Hepatic stellate cell (primary cell): ENCODE measurements around the gene FBXL5.

Experiments
- DNase-seq: peaks from one replicate; pipeline ENCODE4 v3.0.0; 2011; ENCODE audit warnings: low spot score

FBXL5 gene

DNA sequence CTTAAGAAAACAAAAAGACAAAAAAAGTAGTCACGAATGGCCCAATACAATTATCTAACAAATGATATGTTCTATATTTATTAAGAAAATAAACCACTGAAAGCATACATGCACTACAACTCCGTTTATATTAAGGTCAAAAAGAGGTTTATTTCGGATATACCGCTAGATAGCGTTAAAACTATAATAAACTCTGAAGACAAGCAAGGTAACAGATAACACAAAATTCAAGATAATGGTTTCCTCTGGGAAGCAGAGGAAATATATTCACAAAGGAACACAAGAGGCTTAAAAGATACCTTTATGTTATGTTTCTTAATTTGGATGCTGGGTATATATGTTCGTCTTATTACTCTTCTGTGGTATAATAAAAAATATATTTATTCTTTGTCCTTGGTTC, 21.7 kb upstream of the FBXL5 start:
- DNase-seq: no peak

DNA sequence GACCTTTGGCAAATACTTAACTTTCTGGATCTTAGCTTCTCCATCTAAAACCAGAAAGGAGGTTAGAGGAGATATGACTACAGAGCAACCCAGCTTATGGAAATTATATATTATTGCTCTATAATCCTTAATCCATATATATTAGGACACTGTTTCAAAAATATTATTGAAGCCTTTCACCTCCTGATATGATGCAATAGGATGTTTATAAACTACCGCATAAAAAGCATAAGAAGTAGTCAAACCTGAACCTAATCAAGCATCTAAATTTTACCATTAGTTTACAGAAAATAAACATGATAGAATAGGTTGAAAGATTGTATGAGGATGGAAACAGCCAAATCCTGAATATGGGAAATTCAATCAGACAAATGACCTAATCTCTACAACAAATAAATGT, 20.9 kb upstream of the FBXL5 start:
- no peak for DNase-seq

DNA sequence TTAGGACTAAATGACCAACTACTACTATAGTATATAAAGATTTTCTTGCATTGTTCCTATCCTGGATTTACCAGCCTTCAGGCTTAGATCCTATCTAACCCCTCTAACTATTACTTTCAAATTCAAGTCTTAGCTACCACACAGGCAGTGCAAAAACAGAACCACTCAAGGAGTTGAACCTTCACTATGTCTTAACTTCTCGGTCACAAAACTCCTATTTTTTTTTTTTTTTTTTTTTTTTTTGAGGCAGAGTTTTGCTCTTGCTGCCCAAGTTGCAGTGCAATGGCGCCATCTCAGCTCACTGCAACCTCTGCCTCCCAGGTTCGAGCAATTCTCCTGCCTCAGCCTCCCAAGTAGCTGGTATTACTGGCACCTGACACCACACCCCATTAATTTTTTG, 20.2 kb upstream of the FBXL5 start:
- no peak for DNase-seq

DNA sequence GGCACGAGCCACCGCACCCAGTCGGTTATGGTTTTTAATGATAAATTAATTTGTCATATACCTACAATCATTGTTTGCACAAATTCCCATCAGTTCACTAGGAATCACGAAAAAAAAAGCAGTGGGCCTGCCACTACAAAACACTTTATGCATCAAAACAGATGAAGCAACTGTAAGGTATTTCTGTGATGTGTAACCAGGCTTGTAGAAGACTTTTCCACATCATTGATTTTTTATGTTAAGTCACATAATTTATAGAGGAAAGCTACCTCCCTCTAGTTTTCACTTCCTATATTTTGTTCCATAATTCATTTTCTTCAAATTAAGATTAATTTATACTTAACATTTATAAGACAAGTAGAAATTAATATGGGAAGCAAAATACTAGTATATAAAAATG, 19.8 kb upstream of the FBXL5 start:
- no peak for DNase-seq

DNA sequence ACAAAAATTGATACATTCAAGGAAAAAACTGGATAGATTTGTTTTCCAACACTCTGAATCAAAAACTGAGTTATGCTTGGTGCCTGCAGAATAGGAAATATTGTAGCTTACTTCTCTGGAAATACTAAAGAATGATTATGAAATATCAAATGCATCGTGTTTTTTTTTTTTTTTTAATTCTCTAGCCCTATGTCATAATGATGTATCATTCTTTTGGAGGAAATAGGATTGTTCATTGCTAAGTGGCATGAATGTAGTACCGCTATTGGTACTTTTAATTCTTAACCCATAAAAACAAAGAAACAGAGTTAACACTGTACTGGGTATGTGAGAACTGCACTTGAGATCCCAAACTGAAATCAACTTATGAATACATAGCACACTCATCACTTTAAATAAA, 18.9 kb upstream of the FBXL5 start:
- no peak for DNase-seq

DNA sequence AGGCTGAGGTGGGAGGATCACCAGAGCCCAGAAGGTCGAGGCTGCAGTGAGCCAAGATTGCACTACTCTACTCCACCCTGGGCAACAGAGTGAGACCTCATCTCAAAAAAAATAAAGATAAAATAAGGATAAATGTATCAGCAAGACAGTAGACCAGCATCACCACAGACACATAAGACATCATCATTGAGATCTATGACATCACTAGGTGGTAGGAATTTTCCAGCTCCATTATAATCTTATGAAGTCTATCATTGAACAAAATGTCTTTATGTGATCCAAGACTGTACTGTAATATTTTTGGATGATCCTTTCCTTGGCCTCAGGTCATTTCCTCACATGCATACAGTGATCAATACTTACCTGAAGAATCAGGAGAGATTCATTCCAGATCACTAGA, 18.2 kb upstream of the FBXL5 start:
- no peak for DNase-seq

DNA sequence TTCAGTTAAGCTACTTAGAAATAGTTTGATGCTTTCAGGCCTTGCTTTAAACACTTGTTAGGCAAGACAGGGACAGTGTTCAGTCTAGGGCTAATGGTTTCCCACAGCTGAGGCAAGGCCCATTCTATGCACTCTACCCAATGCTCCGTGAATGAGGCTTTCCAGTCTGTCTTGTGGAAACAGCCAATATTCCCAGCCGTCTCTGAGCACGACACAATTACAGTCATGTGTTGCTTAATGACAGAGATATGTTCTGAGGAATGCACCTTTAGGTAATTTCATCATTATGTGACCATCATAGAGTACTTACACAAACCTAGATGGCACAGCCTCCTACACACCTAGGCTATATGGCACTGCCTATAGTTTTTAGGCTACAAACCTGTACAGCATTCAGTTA, 16.9 kb upstream of the FBXL5 start:
- no peak for DNase-seq

DNA sequence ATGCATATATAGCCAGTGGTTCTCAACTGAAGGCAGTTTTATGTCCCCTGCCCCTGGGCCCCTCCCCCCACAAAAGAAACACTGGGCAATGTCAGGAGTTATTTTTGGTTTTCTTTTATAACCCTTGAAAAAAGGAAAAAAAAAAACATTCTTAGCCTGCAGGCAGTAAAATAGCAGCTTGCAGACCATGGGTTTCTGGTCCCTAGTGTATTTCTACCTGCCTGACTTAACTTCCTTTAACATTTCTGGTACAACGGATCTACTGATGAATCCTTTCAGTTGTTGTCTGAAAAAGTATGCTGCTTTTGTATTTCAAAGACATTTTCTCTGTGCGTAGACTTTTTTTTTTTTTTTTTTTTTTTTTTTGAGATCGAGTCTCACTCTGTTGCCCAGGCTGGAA, 15.4 kb upstream of the FBXL5 start:
- no peak for DNase-seq

DNA sequence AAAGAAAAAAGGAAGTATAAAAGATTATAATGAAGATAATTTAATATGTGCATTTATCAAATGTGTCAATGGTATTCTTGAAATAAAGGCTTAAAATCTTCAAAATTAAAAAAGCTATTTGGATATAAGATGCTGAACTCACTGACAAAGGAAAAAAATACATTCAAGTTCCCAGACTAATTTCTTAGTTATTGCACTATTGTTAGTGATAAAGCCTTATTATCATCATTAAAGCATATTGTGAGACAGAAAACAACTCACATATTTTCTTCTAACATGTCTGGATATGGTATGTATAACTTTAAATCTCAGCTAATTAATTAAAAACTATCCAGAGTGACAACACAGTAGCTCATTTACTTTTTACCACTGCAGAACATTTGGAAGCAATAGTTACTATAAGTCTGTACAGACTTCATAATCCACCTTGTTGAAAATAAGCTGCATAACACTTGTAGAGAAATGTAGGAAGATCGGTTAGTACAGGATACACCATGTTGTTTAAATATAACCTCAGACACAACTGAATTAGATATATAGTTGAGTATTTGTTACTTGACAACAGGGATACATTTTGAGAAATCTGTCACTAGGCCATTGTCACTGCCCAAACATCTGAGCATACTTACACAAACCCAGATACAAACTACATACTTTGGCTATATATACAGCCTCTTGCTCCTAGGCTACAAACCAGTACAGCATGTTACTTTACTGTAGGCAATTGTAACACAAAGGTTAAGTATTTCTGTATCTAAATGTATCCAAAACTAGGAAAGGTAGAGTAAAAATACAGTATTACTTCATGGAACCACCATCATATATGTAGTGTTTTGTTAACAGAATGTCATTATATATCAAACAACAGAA, 13.6 kb upstream of the FBXL5 start:
- DNase-seq: no peak

DNA sequence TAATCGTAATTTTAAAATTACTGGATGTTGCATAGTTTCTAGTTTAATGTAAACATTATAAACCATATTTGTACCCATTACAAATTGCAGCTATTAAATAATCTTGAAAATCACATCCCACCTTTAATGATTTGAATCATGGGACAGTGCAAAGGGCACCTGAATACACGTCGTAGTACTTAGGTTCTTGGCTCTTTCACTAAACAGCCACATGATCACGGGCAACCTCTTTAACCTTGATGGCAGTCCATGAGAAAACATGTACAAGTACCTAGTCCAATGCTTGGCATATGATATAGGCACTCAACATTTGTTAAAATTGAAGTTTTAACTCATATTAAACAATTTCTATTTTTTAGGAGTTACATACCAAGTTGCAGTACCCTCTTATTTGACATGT, 11.8 kb upstream of the FBXL5 start:
- no peak for DNase-seq

DNA sequence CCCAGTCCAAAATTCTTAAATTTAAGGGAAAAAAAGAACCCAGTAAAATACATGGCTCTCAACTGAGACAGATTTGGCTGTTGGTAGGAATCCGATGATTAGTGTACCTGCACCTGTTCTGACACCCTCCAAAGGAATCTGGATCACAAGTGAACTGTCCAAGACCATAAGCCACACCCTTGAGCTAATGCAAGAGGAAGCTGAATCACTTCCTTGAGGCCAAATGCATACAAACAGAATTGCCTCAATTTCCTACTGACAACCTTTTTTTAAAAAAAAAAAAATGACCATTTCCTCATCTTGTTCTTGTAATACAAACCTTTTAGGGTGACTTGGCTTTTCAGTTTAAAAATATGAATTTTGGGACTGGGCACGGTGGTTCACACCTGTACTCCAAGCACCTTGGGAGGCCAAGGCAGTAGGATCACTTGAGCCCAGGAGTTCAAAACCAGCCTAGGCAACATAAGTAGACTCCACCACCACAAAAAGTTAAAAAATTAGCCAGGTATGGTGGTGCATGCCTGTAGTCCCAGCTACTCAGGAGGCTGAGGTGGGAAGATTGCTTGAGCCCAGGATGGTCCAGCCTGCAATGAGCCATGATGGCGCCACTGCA, 10.7 kb upstream of the FBXL5 start:
- DNase-seq: no peak

DNA sequence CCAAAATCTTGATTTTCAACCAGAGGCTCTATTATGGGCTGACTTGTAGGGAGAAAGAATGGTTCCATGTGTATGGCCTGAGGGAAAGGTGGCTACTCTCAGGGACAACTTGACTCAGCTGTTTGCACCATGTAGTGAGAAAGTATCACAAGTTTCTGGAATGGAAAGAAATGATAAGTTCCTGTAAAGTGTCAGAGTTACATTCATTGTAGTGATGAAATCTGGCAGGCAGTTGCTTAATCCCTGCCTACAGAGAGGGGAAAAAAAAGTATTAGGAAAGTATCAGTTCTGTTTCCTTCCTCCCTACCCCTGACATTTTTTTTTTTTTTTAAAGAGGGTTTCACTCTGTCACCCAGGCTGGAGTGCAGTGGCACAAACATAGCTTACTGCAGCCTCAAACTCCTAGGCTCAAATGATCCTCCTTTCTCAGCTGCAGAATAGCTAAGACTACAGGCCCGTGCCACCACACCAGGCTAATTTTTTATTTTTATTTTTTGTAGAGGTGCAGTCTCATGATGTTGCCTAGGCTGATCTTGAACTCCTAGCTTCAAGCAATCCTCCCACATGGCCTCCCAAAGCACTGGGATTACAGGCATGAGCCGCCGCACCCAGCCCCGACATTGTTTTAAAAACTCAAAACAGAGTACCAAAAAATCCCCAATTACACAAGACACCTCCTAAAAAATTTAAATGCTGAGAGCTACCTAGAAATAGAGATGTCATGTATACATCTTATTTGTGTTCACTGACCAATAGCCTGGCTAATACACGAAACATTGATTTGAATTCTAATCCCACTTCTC, 4.8 kb upstream of the FBXL5 start:
- DNase-seq: no peak

DNA sequence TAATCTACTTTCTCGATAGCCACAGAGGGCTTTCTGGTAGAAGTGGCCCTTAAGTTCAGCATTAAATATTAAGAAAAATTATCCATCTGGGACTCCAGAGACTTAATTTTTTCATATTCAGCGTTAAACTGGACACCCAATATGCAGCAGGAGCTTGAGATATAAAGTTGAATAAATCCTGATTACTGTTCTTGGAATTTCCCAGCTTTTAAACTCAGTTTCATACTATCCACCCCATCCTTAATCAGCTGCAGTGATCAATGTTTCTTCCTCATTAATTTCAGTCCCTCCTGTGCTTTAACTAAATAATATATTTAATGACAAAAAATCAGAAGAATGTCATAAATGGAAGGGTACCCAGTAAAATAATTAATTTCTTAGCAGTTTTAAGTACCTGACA, 3.6 kb upstream of the FBXL5 start:
- DNase-seq: no peak

DNA sequence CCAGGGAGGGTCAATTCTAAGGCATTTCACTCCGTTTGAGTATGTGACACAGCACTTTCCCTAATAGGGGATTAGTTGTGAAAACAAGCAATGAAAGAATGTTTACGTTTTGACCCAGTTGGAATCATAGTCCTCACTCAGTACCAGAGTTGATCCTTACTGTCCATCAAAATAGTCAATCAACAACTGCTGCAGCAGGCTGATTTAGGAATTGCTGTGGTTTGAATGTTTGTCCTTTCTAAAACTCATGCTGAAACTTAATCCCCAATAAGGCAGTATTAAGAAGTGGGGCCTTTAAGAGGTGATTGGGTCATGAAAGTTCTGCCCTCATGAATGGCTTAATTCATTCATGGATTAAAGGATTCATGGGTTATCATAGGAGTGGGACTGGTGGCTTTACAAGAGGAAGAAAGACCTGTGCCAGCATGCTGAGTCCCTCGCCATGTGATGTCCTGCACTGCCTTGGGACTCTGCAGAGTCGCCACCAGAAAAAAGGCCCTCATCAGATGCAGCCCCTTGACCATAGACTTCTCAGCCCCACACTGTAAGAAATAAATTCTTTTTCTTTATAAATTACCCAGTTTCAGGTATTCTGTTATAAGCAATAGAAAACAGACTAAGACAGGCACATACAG, 3.1 kb upstream of the FBXL5 start:
- DNase-seq: no peak

DNA sequence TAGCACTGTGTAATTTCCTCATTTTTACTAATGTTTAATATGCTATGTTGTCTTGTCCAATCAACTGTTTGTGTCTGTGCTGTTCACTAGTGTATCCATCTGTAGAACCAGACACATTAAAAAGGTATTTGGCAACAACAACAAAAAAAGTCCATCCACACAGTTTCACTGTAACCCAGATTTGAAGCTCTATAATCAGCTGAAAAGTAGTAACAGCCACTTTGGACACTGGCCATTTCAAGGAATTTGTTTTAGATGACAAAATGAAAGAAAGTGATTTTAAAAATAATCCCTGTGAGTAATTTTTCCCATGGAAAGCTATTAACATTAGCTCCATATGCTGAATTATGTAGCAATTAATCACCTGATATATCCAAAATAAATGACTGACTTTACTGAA, 2.2 kb upstream of the FBXL5 start:
- DNase-seq: no peak

DNA sequence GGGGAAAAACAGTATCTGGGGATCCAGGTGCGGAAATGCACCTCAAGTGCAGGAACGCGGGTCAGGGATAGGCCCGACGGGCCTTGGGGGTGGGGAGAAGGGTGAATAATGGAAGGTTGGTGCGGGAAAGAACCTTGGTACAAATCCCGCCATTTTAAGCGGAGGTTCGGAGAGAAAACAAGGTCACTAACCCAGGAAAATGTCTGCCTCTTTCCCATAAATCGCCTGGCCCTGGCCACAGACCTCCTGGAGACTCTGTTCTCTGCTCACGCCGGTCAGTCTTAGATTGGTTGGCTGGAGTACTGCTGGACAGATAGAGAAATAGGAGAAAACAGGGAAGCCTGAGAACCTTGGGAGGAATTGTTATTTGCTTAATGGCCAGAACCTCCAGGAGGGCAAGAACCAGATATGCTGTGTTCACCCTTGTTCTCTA, 897 bp upstream of the FBXL5 start:
- no peak for DNase-seq

DNA sequence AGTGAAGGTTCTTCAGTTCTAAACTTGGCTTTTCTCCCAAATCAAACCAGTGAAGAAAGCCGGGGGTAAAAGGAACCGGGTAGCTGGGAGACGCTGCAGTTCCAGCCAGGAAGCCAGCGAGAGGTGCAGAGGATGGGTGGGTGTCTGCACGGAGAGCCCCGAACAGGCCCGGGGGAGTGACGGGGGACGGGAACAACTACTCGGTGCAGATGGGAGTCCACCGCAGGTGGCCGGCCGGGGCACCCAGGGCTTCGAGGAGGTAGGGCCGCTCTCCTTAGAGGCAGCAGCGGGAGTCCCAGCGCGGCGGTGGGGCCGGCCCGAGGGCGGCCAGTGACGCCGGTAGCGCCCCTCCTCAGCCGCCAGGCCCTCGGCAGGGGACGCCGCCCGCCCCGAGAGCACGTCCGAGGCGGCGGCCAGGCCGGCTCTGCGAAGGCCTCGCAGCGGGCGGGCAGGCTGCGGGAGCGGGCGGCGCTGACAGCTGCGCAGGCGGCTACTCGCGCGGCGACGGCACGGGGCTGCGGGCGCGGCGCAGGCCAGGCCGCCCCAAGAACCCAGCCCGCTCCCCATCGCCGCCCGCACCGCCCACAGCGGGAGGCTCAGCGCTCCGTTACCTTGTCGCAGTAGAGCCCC, 449 bp downstream of the FBXL5 start:
- no peak for DNase-seq

DNA sequence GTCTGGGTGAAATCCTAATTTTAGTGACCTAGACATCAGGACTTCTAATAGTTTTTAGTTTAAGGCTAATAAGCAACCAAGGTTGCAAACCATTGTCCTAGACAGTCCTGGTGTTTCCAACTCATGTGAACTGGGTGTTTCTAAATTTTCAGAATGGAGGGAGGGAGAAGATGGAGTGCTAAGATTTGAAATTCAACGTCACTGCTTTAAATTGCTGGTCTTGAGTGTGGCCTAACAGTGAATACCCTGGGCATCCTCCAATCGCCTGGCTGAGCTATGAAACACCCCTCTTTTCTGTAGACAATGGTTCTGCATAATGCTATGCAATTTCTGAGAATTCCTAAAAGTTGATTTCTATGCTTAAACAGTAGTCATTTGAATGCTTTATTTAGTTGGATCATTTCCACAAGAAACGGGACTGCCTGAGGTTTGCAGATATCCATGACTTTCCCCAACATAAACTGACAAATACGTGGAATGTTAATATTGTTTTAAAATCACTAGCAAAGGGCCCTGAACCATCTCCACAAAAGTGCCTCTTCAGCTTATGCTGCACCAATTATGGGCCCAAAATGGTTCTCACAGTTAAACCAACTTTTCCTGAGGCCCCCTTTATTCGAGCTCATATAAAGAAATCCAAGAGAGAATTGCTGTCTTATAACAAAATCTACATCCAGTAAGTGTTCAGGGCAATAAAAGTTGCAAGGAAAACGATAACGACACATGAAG, 1.1 kb downstream of the FBXL5 start:
- DNase-seq: peak; percentile 34

DNA sequence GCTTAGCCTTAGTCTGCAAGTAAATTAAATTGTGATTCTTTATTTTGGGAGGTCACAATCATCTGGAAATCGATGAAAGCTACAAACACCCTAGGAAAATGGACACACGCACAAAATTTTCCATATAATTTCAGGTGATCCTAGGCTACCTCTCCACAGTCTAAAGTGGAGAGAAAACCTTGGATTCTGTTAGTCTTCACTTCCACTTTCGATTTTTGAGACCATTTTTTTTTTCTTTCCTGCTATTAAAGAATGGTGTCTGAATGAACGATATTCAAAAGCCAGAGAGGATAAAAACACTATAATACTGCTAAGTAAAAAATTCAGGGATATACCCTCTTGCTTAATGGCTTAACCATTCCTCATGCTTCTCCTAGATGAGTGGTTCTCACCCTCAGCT, 1.7 kb downstream of the FBXL5 start:
- DNase-seq: no peak

DNA sequence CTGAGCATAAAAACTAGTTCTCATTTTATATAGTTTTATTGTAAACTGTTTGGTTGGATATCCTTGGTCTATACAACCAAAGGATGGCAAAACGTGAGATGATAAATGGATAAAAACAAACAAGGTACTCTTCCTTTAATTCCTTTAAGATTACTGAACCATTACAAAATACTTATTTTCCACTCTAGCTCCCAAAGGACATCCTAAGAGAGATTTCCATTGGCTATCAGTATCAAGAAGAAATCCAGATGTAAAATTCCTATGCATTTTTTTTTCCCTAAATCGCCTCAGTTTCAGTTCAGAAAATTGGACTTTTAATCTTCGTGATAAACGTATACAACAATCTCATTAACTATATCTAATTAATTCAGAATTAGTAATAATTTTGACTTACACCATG, 2.3 kb downstream of the FBXL5 start:
- DNase-seq: no peak

DNA sequence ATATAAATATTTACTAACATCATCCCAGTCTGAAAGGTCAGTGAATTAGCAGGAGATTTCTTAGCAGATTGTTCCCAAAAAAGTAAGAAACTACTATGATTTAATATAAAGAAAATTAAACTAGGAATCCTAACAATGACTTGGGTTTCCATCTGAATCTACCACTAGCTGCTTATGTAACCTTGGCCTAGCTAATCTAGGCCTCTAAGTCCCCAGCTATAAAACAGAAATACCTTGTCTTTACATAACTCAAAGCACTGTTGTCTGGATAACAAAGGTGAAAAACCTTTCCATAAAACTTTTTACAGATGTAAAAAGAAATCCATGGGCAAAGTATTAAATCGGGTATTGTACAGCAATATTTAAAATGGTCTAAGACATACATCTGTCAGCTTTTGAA, 3.0 kb downstream of the FBXL5 start:
- no peak for DNase-seq
